ENCODE results near the gene COPZ1. TPM values are rescaled to one million over a fixed set of nuclear protein-coding genes. Genes with fewer than 3 reads are reported as not detected.

The COPZ1 gene
- total and polyA plus RNA-seq, 10 donors = 55.4 to 99.1 (median 80.5) TPM

DNA sequence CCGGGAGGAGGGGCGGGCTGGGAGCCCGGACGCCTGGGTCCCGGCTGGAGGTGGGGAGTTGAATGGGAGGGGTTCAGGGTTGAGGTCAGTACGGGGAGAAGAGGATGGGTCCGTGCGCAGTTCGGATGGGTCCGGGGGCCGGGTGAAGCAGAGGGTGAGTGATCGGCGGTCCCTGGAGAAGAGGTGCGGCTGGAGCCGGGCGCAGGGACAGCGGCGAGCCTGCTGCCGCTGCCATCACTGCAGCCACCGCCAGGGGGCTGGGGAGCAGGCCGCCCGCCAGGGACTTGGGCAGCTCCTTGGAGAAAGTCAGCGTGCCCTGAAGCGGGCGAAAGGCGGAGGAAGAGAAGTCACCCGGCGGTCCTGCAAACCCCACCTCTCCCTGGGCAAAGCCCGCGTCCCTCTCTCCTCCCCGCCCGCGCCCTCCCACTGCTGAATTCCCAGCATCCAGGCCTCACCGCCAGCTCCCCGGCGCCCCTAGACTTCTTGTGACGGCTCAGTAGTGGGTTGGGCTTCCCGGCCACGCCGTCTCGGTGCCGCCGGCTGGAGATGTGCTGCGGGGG lies 45.3 kb downstream of the COPZ1 start:
- 40 to 72% (median 66%) methylated on average over 20 to 44 of the region's 44 CpGs for WGBS, 5 donors
- intact Hi-C loops (cut with DNase I; ENCODE audit: low total_unique reads) = no loop called here
- H3K4me3 ChIP-seq = peak overlapping the region in 6 of 8 donors; percentile 11 to 62 (median 30)
- peak overlapping the region in 2 of 8 donors; percentile 2 to 10 for H3K27ac ChIP-seq
- H3K36me3 ChIP-seq = peaks cover 0 to 37% (median 0%) of the 10 kb centered on the region in 6 donors
- no peaks in the 10 kb centered on the region for H3K27me3 ChIP-seq (replicated peaks in 1 of 7)
- peaks cover 0 to 67% (median 38%) of the 10 kb centered on the region in 6 donors for H3K4me1 ChIP-seq
- no peaks in the 10 kb centered on the region for H3K9me3 ChIP-seq
- DNase-seq = peak; percentile 89
- TF ChIP-seq, protein P1, sequence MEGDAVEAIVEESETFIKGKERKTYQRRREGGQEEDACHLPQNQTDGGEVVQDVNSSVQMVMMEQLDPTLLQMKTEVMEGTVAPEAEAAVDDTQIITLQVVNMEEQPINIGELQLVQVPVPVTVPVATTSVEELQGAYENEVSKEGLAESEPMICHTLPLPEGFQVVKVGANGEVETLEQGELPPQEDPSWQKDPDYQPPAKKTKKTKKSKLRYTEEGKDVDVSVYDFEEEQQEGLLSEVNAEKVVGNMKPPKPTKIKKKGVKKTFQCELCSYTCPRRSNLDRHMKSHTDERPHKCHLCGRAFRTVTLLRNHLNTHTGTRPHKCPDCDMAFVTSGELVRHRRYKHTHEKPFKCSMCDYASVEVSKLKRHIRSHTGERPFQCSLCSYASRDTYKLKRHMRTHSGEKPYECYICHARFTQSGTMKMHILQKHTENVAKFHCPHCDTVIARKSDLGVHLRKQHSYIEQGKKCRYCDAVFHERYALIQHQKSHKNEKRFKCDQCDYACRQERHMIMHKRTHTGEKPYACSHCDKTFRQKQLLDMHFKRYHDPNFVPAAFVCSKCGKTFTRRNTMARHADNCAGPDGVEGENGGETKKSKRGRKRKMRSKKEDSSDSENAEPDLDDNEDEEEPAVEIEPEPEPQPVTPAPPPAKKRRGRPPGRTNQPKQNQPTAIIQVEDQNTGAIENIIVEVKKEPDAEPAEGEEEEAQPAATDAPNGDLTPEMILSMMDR (IDR thresholded peaks at IDR 0.05 in 8 of 11, conservative IDR thresholded peaks at IDR 0.05 in 3 of 11) = peak; percentile 32 to 88 (median 81)
- no peak for TF ChIP-seq POLR2A (IDR thresholded peaks at IDR 0.05)
- TF ChIP-seq POLR2AphosphoS5 (IDR thresholded peaks at IDR 0.05) = peak in 2 of 3 donors; percentile 52 to 67

DNA sequence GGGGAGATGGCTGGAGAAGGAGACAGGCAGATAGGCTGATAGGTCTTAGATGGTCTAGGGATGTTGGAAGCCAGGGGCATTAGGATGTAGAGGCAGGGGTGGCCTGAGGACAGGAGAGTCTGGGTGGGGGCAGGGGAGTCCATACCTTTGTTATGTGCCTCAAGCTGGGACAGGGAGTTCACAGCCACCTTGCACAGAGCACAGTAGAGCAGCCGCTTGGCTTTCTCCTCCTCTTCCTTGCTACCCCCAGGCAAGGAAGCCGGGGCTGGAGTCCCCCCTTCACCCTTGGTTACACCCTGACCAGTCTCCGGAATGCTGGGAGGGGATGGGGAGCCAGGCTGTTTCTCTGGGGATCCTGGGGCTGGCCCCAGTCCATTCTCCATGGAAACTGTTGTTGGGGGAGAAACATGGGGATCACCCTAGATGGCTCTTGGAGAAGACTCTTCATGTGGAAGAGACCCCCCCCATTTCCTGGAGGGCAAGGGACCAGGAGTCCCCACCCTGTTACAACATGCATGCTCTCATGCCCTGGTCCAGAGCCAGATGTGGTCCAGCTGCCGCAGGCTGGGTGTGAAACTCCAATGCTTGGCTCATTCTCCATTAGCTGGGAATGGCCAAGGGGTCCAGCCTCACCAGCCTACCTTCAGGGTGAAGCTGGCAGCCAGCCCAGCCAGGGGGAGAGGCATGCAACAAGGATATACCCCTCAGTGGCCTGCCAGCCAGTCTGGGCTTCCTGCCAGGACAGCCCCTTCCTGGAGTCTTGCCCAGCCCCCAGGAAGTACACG lies 46.6 kb downstream of the COPZ1 start:
- WGBS, 5 donors = 59 to 72% (median 60%) methylated on average over 5 of the region's 5 CpGs
- Histone ChIP-seq H3K36me3 (peaks cover 0 to 37% (median 0%) of the 10 kb centered on the region in 6 donors), H3K27me3 (replicated peaks in 1 of 7) (no peaks in the 10 kb centered on the region), H3K9me3 (no peaks in the 10 kb centered on the region), H3K4me1 (peaks cover 0 to 70% (median 38%) of the 10 kb centered on the region in 6 donors), H3K27ac (peak overlapping the region in 4 of 8 donors; percentile 16 to 22 (median 21)), H3K4me3 (no peak overlapping the region)
- no peak for TF ChIP-seq POLR2AphosphoS5 (IDR thresholded peaks at IDR 0.05)
- TF ChIP-seq, protein P1 (IDR thresholded peaks at IDR 0.05 in 8 of 11, conservative IDR thresholded peaks at IDR 0.05 in 3 of 11) = peak in 1 of 11 experiments; percentile 14
- TF ChIP-seq POLR2A (IDR thresholded peaks at IDR 0.05) = no peak
- intact Hi-C loops (cut with DNase I; ENCODE audit: low total_unique reads) = no loop called here
- no peak for DNase-seq

DNA sequence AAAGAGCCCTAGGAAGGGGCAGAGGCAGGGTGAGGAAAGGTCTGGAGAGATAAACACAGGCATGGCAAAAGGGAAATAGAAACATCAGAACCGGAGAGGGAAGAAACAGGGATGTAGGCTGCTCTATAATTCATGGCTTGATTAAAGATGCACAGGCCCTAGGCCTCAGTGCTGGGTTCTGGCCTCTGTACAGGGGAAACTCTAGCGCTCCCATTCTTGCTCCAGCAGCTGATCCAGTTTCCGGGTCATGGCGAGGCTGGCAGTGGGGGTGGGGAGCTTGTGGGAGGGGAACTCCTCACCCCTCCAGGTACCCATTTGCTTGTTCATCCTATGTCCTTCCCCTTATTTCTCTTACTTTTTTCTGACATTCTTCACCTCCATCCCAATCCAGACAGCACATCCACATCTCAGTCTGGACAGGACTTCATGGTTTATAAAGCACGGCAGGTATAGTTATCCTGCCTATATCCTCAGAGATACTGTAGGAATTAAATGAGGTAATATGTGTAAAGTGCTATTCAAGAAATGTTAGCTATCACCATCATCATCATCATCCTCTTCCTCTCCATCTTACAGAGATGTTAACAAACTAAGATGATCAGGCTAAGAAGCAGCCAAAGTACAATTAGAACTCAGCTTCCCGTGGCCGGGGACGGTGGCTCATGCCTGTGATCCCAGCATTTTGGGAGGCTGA lies 47.3 kb downstream of the COPZ1 start:
- TF ChIP-seq POLR2AphosphoS5 (IDR thresholded peaks at IDR 0.05) = no peak
- TF ChIP-seq, protein P1 (IDR thresholded peaks at IDR 0.05 in 8 of 11, conservative IDR thresholded peaks at IDR 0.05 in 3 of 11) = no peak
- TF ChIP-seq POLR2A (IDR thresholded peaks at IDR 0.05) = no peak
- H3K27me3 ChIP-seq (replicated peaks in 1 of 7) = no peaks in the 10 kb centered on the region
- no peaks in the 10 kb centered on the region for H3K9me3 ChIP-seq
- intact Hi-C loops (cut with DNase I; ENCODE audit: low total_unique reads) = no loop called here
- DNase-seq = no peak
- H3K4me1 ChIP-seq = peaks cover 0 to 70% (median 38%) of the 10 kb centered on the region in 6 donors
- 52 to 62% (median 56%) methylated on average over 8 of the region's 8 CpGs for WGBS, 5 donors
- H3K4me3 ChIP-seq = no peak overlapping the region
- peak overlapping the region in 3 of 8 donors; percentile 16 to 21 (median 21) for H3K27ac ChIP-seq
- peaks cover 0 to 37% (median 0%) of the 10 kb centered on the region in 6 donors for H3K36me3 ChIP-seq
